ENCODE measurements around the gene TTL. TPM values are rescaled to one million over a fixed set of nuclear protein-coding genes. Genes with fewer than 3 reads are reported as not detected.
"Not testable (repeated sequence)": the region's sequence is repeated elsewhere in the genome, so short reads cannot be mapped to it uniquely, and the experiment has no call there.

The TTL gene
- total RNA-seq (10 to 100 TPM in 6 of 7 donors, 1 to 10 TPM in 1; 3.7 to 23.6 (median 18.3) TPM), polyA plus RNA-seq (10 to 100 TPM in 1 of 2 donors, 1 to 10 TPM in 1; 5.8 to 22.4 TPM)
- long read RNA-seq, donor 1, full-length matches to known transcripts: 2 of 4 reads
- long read RNA-seq, donor 1, partial matches to known transcripts: 1 of 4 reads
- long read RNA-seq, donor 1, other reads (novel, unspliced or antisense): 1 of 4 reads
- long read RNA-seq, donor 2, full-length matches to known transcripts: 7 of 7 reads
- long read RNA-seq, donor 2, partial matches to known transcripts: 0 of 7 reads
- long read RNA-seq, donor 2, other reads (novel, unspliced or antisense): 0 of 7 reads
- long read RNA-seq, donor 3, full-length matches to known transcripts: 16 of 31 reads
- long read RNA-seq, donor 3, partial matches to known transcripts: 3 of 31 reads
- long read RNA-seq, donor 3, other reads (novel, unspliced or antisense): 12 of 31 reads

DNA sequence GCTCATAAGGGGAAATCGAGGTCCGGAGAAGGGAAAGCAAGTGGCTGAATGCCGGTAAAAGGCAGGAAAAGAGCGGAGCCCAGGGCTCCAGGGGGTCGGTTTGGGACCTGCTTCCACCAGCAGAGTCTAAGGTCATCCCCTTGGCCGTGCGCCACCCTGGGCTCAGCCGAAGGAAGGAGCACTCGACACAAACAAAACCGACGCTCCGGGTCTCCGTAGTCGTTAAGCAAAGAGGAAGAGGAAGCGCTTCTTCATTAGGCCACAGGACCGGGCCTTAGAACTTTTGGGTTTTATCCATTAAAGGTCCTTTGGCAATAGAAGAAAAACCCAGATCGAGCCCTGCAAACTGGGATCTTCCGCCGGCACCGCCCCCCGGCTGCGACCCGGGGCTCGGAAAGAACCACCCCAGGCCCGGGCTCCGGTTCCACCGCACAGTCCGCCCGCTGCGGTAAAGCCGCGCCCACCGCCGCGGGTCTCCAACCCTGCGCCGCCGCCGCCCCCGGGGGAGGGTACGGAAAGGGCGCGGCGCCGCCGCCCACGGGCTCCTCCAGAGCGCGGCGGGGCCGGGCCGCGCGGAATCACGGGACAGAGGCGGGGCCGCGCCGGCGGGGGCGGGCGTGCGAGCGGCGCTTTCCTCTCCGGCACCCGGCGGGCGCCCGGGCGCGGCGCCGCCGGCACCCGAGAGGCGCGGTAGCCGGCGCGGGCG is at the start of gene TTL:
Gene TTL, plus strand, starts transcription at position 629 of the 706 bp plus-strand sequence. CDS start 189 bp downstream, outside the sequence.
- Histone ChIP-seq H3K9me3 (no peaks in the 10 kb centered on the region), H3K27me3 (no peaks in the 10 kb centered on the region), H3K36me3 (no peaks in the 10 kb centered on the region), H3K27ac (peak within 1 kb of the TSS; percentile 71 to 84), H3K4me3 (peak within 1 kb of the TSS; percentile 85), H3K4me1 (ENCODE audit: insufficient read depth) (peaks cover 6% of the 10 kb centered on the region)
- TF ChIP-seq POLR2A (IDR thresholded peaks at IDR 0.05): no peak
- TF ChIP-seq, protein P1, sequence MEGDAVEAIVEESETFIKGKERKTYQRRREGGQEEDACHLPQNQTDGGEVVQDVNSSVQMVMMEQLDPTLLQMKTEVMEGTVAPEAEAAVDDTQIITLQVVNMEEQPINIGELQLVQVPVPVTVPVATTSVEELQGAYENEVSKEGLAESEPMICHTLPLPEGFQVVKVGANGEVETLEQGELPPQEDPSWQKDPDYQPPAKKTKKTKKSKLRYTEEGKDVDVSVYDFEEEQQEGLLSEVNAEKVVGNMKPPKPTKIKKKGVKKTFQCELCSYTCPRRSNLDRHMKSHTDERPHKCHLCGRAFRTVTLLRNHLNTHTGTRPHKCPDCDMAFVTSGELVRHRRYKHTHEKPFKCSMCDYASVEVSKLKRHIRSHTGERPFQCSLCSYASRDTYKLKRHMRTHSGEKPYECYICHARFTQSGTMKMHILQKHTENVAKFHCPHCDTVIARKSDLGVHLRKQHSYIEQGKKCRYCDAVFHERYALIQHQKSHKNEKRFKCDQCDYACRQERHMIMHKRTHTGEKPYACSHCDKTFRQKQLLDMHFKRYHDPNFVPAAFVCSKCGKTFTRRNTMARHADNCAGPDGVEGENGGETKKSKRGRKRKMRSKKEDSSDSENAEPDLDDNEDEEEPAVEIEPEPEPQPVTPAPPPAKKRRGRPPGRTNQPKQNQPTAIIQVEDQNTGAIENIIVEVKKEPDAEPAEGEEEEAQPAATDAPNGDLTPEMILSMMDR (IDR thresholded peaks at IDR 0.05): no peak
- no peak for TF ChIP-seq EP300 (IDR thresholded peaks at IDR 0.05)
- WGBS, 3 donors: 0% methylated on average over 35 to 82 of the region's 82 CpGs
- intact Hi-C loops (cut with DNase I): loop anchor here (5.0 to 10.0 kb wide), 4 partner anchors 61 to 166 kb away; partner anchors contain the start of genes CHCHD5 (in 3 of the 4), POLR1B (in 2 of the 4) and SLC20A1 (in 1 of the 4)
- DNase-seq: peak; percentile 59 to 79 (median 68)

- 38 to 98% (median 73%) methylated on average over 10 to 22 of the region's 22 CpGs for WGBS, 3 donors
- H3K4me3 ChIP-seq: peak overlapping the region; percentile 70
- intact Hi-C loops (cut with DNase I): loop anchor here in 3 of 4 donors (5.0 to 10.0 kb wide), 3 partner anchors 168 to 178 kb away; partner anchors contain the start of gene ZC3H8 (in 2 of the 3)
These were observed 49.6 kb upstream of the TTL start for GRCh38 chr2:112432390-112432734.

GRCh38 chr2:112432735-112433479 is 49.0 kb upstream of the TTL start:
- DNase-seq: peak; percentile 34 to 69 (median 59)

More at GRCh38 chr2:112432390-112432734, 49.6 kb upstream of the TTL start:
- peak overlapping the region; percentile 92 to 96 for H3K27ac ChIP-seq
- not testable (repeated sequence) for H3K9me3 ChIP-seq; DNase-seq; H3K27me3 ChIP-seq; H3K4me1 ChIP-seq (ENCODE audit: insufficient read depth); H3K36me3 ChIP-seq

GRCh38 chr2:112433480-112433879 is 48.5 kb upstream of the TTL start, which contains the start of gene RGPD8:
RGPD8 (minus strand) TSS chr2:112433645; CDS start chr2:112433453, 192 bp downstream.
- intact Hi-C loops (cut with DNase I): loop anchor here in 3 of 4 donors (5.0 to 10.0 kb wide), 3 partner anchors 169 to 179 kb away; partner anchors contain the start of gene ZC3H8 (in 2 of the 3)
- TF ChIP-seq, protein P1 (IDR thresholded peaks at IDR 0.05): peak; percentile 27 to 60 (median 49)
- 0 to 1% (median 0%) methylated on average over 10 to 17 of the region's 26 CpGs for WGBS, 3 donors

More at GRCh38 chr2:112432735-112433479, 49.0 kb upstream of the TTL start:
- H3K4me1 ChIP-seq (ENCODE audit: insufficient read depth); H3K27me3 ChIP-seq; H3K9me3 ChIP-seq; H3K36me3 ChIP-seq: not testable (repeated sequence)
- H3K4me3 ChIP-seq: peak overlapping the region; percentile 70
- intact Hi-C loops (cut with DNase I): loop anchor here in 3 of 4 donors (5.0 to 10.0 kb wide), 3 partner anchors 168 to 178 kb away; partner anchors contain the start of gene ZC3H8 (in 2 of the 3)
- peak overlapping the region; percentile 92 to 96 for H3K27ac ChIP-seq
- 0 to 55% (median 15%) methylated on average over 22 to 89 of the region's 98 CpGs for WGBS, 3 donors

More at GRCh38 chr2:112433480-112433879, 48.5 kb upstream of the TTL start, which contains the start of gene RGPD8:
- peak; percentile 85 to 92 (median 90) for DNase-seq
- not testable (repeated sequence) for H3K9me3 ChIP-seq; H3K4me1 ChIP-seq (ENCODE audit: insufficient read depth); H3K27me3 ChIP-seq; H3K36me3 ChIP-seq
- peak within 1 kb of the TSS; percentile 70 for H3K4me3 ChIP-seq
- peak within 1 kb of the TSS; percentile 92 to 96 for H3K27ac ChIP-seq

Measured in ovary (tissue), 10 donors.